ACHN (cell line): Measurements from ENCODE around the gene RAB15.
A peak's percentile ranks its signal among the peaks of the same experiment; 100 is the strongest.

Experiments
- DNase-seq: peaks from one replicate; pipeline ENCODE4 v3.0.0-alpha.2; 2015
- in situ Hi-C: cut with HindIII; loops from 2 replicates; pipeline ENCODE4 v1.10.0; 2017; ENCODE audit warnings: low sequenced_read_pairs, low pct_ligation_motif_present, low pct_unique_long_range_greater_than_20kb

The RAB15 gene

GRCh38 chr14:64945431-64946178, 26.5 kb downstream of the RAB15 start:
- in situ Hi-C loops, result no loop called here
- DNase-seq, result no peak

- DNase-seq, result no peak
- in situ Hi-C loops, result no loop called here
Observed at GRCh38 chr14:64944861-64945260, 27.3 kb downstream of the RAB15 start.

DNA sequence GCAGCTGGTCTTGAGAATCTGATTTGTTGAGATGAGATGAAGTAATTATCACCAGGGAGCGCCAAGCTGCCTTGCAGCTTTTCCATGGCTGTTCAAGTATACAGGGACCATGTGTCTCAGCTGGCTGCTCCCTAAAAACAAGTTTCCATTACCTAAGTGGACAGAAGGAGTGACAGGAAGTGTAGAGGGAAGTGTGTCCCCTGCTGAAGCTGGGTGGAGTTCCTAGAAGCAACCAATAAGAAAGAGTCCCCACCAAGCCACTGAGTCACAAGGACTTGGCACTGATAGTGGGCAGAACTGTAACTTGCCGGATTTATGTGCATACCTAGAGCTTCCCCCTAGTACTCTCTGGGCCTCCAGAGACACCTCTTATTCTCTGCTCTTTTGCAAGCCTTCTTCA, 28.1 kb downstream of the RAB15 start:
- DNase-seq, result no peak
- in situ Hi-C loops, result no loop called here

- in situ Hi-C loops, result no loop called here
- no peak for DNase-seq
Observed at GRCh38 chr14:64943556-64943955, 28.6 kb downstream of the RAB15 start.

DNA sequence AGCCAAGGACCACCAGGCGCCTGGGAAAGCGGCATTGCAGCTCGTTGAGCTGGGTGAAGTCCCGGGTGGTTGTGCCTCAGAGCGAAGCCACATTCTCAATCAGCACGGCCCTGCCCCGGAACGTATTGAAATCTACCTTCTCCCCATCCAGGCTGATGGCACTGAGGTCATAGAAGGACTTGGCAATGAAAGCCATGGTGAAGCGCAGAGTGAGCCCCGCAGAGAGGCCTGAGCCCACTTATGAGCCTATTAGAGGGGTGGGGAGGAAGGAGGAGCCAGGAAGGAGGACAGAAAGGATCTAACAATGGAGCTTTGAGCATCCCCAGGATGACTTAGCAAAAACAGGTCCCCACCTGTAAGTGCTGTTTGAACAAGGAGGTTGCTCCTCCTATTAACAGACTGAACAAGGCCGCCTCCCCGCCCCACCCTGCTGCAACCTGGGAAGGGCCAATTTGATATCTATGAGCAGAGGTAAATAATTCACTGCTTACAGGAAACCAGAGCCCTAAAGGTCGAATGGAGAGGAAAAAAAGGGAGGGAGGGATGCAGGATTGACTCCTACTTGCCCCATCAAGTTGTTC, 29.5 kb downstream of the RAB15 start, which contains the start of gene GPX2:
Gene GPX2, minus strand, starts transcription at position 215 of the 581 bp plus-strand sequence. Its CDS starts 19 bp downstream, at position 196.
- no peak for DNase-seq
- in situ Hi-C loops, result no loop called here

GRCh38 chr14:64940336-64940910, 31.7 kb downstream of the RAB15 start:
- no peak for DNase-seq
- in situ Hi-C loops, result no loop called here

DNA sequence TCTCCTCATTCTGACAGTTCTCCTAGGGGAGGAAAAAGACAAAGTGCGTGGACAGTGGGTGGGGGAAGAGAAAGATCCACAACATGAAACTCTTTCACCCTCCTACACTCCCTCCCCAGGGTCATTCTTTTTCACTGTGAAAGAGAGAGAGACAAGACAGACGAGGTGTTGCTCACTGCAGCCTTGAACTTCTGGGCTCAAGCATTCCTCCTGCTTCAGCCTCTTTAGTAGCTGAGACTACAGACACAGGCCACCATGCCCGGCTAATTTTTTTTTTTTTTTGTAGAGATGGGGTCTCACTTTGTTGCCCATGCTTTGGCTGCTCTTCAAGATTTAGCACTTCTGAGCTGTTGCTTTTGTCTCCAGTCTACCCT, 32.3 kb downstream of the RAB15 start:
- in situ Hi-C loops, result no loop called here
- no peak for DNase-seq

GRCh38 chr14:64938972-64939816, 32.9 kb downstream of the RAB15 start:
- DNase-seq, result no peak
- in situ Hi-C loops, result no loop called here

GRCh38 chr14:64937821-64938193, 34.3 kb downstream of the RAB15 start:
- in situ Hi-C loops, result no loop called here
- peak; percentile 40 for DNase-seq

DNA sequence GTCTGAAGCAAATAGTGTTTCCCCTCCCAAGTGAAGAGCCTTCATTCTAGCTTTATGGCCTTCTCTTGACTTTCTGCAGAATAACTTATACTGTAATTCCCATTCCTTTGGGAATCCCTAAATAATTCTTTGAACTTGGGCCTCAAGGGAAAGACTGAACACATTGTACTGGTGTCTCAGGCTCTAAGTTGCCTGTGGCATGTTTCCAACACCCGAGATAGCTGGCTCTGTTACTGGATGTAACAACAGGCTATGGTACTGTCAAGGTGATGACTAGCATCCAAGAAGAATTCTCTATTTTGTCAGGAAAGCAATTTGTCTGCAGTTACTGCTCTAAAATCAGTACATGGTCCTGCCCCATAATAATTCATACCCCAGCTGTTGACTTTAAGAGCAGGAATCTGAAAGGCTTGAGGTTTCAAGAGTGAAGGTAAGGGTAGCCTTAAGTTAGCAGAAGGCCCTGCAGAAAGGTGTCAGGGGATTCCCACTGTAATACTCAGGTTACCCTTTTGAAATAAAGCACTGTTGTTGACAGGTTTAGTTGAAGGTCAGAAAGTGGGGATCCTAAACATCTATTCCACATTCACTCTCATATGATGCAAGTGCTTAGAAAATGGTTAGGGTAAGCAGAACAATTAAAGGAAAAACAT, 34.8 kb downstream of the RAB15 start:
- no peak for DNase-seq
- in situ Hi-C loops, result no loop called here

- DNase-seq, result no peak
- in situ Hi-C loops, result no loop called here
Observed at GRCh38 chr14:64935508-64935907, 36.6 kb downstream of the RAB15 start.

DNA sequence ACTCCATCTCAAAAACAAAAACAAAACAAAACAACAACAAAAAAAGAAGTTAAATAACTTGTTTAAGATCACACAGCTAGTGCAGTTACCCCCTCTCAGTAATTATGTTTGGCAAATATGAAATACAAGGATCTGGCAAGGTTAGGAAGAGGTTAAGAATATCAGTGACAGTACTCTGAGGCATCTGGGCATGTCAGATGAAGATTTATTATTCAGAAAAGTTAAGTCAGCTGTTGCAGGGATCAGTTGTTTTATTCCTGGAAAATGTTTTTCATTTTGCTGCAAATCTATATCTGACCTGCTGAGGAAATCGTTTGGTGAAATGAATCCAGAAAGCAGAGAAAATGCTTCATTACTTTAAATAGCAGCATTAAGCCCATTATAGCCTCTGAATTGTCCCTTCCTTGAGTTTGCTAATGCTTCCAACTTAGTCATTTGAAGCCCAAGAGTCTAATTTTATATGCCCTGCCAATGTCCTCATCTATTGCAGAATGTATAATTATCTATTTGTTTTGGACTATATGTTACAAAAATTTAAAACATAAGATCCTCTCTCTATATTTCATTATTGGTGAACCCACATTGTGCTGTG, 37.7 kb downstream of the RAB15 start:
- DNase-seq, result no peak
- in situ Hi-C loops, result no loop called here

- no peak for DNase-seq
Observed at GRCh38 chr14:64932231-64932630, 39.9 kb downstream of the RAB15 start.

DNA sequence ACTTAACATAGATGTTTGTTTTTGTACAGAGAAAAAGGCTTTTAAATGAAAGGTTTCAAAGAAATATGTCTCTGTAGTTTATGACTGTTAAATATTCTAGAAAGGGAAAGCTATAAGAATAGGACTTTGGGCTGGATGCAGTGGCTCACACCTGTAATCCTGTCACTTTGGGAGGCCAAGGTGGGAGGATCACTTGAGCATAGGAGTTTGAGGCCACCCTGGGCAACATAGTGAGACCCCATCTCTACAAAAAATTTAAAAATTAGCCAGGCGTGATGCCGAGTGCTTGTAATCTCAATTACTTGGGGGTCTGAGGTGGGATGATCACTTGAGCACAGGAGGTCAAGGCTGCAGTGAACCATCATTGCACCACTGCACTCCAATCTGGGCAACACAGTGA, 41.0 kb downstream of the RAB15 start:
- no peak for DNase-seq
- in situ Hi-C loops, result no loop called here

More at GRCh38 chr14:64932231-64932630, 39.9 kb downstream of the RAB15 start:
- in situ Hi-C loops, result no loop called here

- in situ Hi-C loops, result no loop called here
- DNase-seq, result no peak
Observed at GRCh38 chr14:64930085-64930843, 41.9 kb downstream of the RAB15 start.

- DNase-seq, result no peak
Observed at GRCh38 chr14:64929014-64929359, 43.1 kb downstream of the RAB15 start.

DNA sequence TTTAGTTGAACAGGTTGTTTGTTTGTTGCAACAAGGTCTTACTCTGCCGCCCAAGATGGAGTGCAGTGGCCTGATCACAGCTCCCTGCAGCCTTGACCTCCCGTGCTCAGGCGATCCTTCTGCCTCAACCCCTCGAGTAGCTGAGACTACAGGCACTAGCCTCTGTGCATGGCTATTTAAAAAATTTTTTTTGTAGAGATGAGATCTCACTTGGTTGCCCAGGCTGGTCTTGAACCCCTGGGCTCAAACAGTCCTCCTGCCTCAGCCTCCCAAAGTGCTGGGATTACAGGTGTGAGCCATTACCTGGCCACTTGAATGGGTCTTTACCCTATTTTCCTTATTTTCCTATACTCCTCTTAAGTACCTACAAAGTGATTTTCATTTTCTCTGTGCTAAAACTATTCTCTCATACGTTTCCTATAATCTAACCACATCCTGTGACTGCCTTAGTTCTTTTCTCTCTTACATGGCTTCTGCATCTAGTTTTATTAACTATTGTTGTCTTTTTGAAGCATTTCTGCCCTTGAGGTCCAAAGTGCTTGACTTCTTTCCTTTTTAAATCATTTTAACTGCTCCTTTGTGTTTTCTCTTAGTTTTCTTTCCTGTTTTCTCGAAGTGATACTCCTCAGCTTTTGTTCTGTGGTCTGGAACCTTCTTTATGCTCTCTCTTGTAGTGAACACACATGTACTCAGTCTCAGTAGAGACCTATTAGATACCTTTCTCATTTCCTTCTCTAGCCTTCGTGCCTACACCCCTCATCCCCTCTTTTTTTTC, 43.7 kb downstream of the RAB15 start:
- in situ Hi-C loops, result no loop called here
- no peak for DNase-seq

More at GRCh38 chr14:64929014-64929359, 43.1 kb downstream of the RAB15 start:
- in situ Hi-C loops, result no loop called here
